ENCODE measurements around the gene GABRB2.

Gene GABRB2

GRCh38 chr5:161467703-161468102 lies 78.8 kb downstream of the GABRB2 start:
- Histone ChIP-seq H3K27me3 (ENCODE audit: control insufficient read depth, insufficient read depth, low read length) (no peaks in the 10 kb centered on the region), H3K9me3 (replicated peaks; ENCODE audit: low read length) (no peaks in the 10 kb centered on the region), H3K36me3 (ENCODE audit: insufficient read depth, low read length) (no peaks in the 10 kb centered on the region), H3K4me2 (ENCODE audit: low read length) (no peak overlapping the region), H3K4me3 (ENCODE audit: low read length) (no peak overlapping the region), H3K4me1 (ENCODE audit: control insufficient read depth, insufficient read depth, low read length) (no peaks in the 10 kb centered on the region), H3K9ac (ENCODE audit: low read depth, low read length) (no peak overlapping the region)

- H3K4me1 ChIP-seq (ENCODE audit: control insufficient read depth, insufficient read depth, low read length), result no peaks in the 10 kb centered on the region
- no peaks in the 10 kb centered on the region for H3K36me3 ChIP-seq (ENCODE audit: insufficient read depth, low read length)
- no peak overlapping the region for H3K9ac ChIP-seq (ENCODE audit: low read depth, low read length)
- no peak overlapping the region for H3K4me3 ChIP-seq (ENCODE audit: low read length)
- H3K9me3 ChIP-seq (replicated peaks; ENCODE audit: low read length), result no peaks in the 10 kb centered on the region
- no peak overlapping the region for H3K4me2 ChIP-seq (ENCODE audit: low read length)
- no peaks in the 10 kb centered on the region for H3K27me3 ChIP-seq (ENCODE audit: control insufficient read depth, insufficient read depth, low read length)
Measured at GRCh38 chr5:161460741-161461140, 85.8 kb downstream of the GABRB2 start.

DNA sequence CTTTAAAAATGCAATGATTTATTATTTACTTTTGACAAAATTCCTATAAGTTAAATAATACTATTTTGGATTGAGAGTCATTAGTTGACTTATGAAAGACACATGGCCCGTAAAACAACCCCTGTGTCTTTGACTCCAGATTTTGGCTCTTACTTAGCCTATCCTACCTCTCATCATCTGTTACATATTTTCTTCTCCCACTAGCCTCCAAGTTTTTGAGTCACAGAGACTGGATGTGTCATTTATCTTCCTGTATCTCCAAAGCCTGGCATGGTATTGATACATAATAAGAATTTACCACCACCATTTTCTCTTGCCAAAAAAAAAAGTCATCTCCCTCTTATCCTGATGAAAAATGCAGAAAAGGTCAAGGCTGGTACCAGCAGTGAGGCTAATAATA lies 99.9 kb downstream of the GABRB2 start:
- Histone ChIP-seq H3K4me1 (ENCODE audit: control insufficient read depth, insufficient read depth, low read length) (no peaks in the 10 kb centered on the region), H3K4me2 (ENCODE audit: low read length) (no peak overlapping the region), H3K36me3 (ENCODE audit: insufficient read depth, low read length) (no peaks in the 10 kb centered on the region), H3K4me3 (ENCODE audit: low read length) (no peak overlapping the region), H3K9me3 (replicated peaks; ENCODE audit: low read length) (peaks cover 2% of the 10 kb centered on the region), H3K27me3 (ENCODE audit: control insufficient read depth, insufficient read depth, low read length) (no peaks in the 10 kb centered on the region), H3K9ac (ENCODE audit: low read depth, low read length) (no peak overlapping the region)

DNA sequence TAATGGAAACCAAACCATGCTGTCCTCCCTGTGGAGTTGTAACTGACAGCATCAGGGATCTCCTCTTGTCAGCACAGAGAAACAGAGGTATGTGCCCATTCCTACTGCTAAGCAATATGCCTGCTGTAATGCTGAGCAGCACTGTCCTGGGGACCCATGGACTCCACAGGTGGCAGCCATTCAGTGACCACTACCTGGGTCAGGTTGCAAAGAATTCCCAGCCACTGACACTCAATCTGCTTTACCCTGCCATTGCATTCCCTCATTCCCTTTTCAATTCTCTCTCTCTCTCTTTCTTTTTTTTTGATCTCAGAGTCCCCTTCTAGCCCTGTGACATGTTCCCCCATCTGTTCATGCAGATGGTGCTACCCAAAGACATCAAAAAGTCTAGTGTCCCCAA lies 104.1 kb downstream of the GABRB2 start:
- no peaks in the 10 kb centered on the region for H3K36me3 ChIP-seq (ENCODE audit: insufficient read depth, low read length)
- H3K9ac ChIP-seq (ENCODE audit: low read depth, low read length), result no peak overlapping the region
- peaks cover 2% of the 10 kb centered on the region for H3K9me3 ChIP-seq (replicated peaks; ENCODE audit: low read length)
- H3K4me3 ChIP-seq (ENCODE audit: low read length), result no peak overlapping the region
- H3K4me2 ChIP-seq (ENCODE audit: low read length), result no peak overlapping the region
- H3K27me3 ChIP-seq (ENCODE audit: control insufficient read depth, insufficient read depth, low read length), result no peaks in the 10 kb centered on the region
- H3K4me1 ChIP-seq (ENCODE audit: control insufficient read depth, insufficient read depth, low read length), result no peaks in the 10 kb centered on the region

DNA sequence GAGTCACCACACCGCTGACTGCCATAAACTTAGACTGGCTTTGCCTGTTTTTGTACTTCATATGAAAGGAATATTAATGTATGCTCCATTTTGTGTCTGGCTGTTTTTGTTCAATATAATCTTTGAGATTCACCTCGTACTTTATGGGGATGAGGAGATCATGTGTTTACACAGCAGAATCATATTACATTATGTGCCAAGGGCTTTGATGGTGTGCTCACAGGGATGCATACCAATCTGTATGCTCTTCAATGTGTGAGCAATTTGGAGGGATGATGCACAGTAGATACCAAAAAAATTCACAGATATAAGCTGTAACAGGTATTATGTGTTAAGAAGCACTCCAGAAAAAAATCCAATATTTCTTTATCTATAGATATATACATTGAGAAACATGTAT lies 113.7 kb downstream of the GABRB2 start:
- no peaks in the 10 kb centered on the region for H3K9me3 ChIP-seq (replicated peaks; ENCODE audit: low read length)
- H3K4me2 ChIP-seq (ENCODE audit: low read length), result no peak overlapping the region
- H3K9ac ChIP-seq (ENCODE audit: low read depth, low read length), result no peak overlapping the region

GRCh38 chr5:161431963-161432362 lies 114.6 kb downstream of the GABRB2 start:
- Histone ChIP-seq H3K9me3 (replicated peaks; ENCODE audit: low read length) (no peaks in the 10 kb centered on the region), H3K4me3 (ENCODE audit: low read length) (no peak overlapping the region), H3K4me2 (ENCODE audit: low read length) (no peak overlapping the region), H3K9ac (ENCODE audit: low read depth, low read length) (no peak overlapping the region), H3K36me3 (ENCODE audit: insufficient read depth, low read length) (no peaks in the 10 kb centered on the region), H3K4me1 (ENCODE audit: control insufficient read depth, insufficient read depth, low read length) (no peaks in the 10 kb centered on the region), H3K27me3 (ENCODE audit: control insufficient read depth, insufficient read depth, low read length) (no peaks in the 10 kb centered on the region)

More for the DNA sequence above, 113.7 kb downstream of the GABRB2 start:
- Histone ChIP-seq H3K27me3 (ENCODE audit: control insufficient read depth, insufficient read depth, low read length) (no peaks in the 10 kb centered on the region), H3K4me3 (ENCODE audit: low read length) (no peak overlapping the region), H3K36me3 (ENCODE audit: insufficient read depth, low read length) (no peaks in the 10 kb centered on the region), H3K4me1 (ENCODE audit: control insufficient read depth, insufficient read depth, low read length) (no peaks in the 10 kb centered on the region)

- Histone ChIP-seq H3K27me3 (ENCODE audit: control insufficient read depth, insufficient read depth, low read length) (no peaks in the 10 kb centered on the region), H3K36me3 (ENCODE audit: insufficient read depth, low read length) (no peaks in the 10 kb centered on the region), H3K4me1 (ENCODE audit: control insufficient read depth, insufficient read depth, low read length) (no peaks in the 10 kb centered on the region)
Measured at GRCh38 chr5:161421067-161421466, 125.5 kb downstream of the GABRB2 start.

GRCh38 chr5:161420521-161420920 lies 126.0 kb downstream of the GABRB2 start:
- H3K4me1 ChIP-seq (ENCODE audit: control insufficient read depth, insufficient read depth, low read length), result no peaks in the 10 kb centered on the region
- no peak overlapping the region for H3K9ac ChIP-seq (ENCODE audit: low read depth, low read length)
- H3K4me2 ChIP-seq (ENCODE audit: low read length), result no peak overlapping the region
- H3K4me3 ChIP-seq (ENCODE audit: low read length), result no peak overlapping the region
- no peaks in the 10 kb centered on the region for H3K36me3 ChIP-seq (ENCODE audit: insufficient read depth, low read length)
- no peaks in the 10 kb centered on the region for H3K27me3 ChIP-seq (ENCODE audit: control insufficient read depth, insufficient read depth, low read length)
- no peaks in the 10 kb centered on the region for H3K9me3 ChIP-seq (replicated peaks; ENCODE audit: low read length)

More at GRCh38 chr5:161421067-161421466, 125.5 kb downstream of the GABRB2 start:
- H3K9me3 ChIP-seq (replicated peaks; ENCODE audit: low read length), result no peaks in the 10 kb centered on the region
- H3K4me2 ChIP-seq (ENCODE audit: low read length), result no peak overlapping the region
- no peak overlapping the region for H3K9ac ChIP-seq (ENCODE audit: low read depth, low read length)
- no peak overlapping the region for H3K4me3 ChIP-seq (ENCODE audit: low read length)

GRCh38 chr5:161414896-161415295 lies 131.6 kb downstream of the GABRB2 start:
- H3K4me1 ChIP-seq (ENCODE audit: control insufficient read depth, insufficient read depth, low read length), result no peaks in the 10 kb centered on the region
- H3K4me2 ChIP-seq (ENCODE audit: low read length), result no peak overlapping the region
- H3K36me3 ChIP-seq (ENCODE audit: insufficient read depth, low read length), result no peaks in the 10 kb centered on the region
- H3K9me3 ChIP-seq (replicated peaks; ENCODE audit: low read length), result no peaks in the 10 kb centered on the region
- H3K4me3 ChIP-seq (ENCODE audit: low read length), result no peak overlapping the region
- H3K27me3 ChIP-seq (ENCODE audit: control insufficient read depth, insufficient read depth, low read length), result no peaks in the 10 kb centered on the region
- no peak overlapping the region for H3K9ac ChIP-seq (ENCODE audit: low read depth, low read length)

- Histone ChIP-seq H3K9ac (ENCODE audit: low read depth, low read length) (no peak overlapping the region), H3K27me3 (ENCODE audit: control insufficient read depth, insufficient read depth, low read length) (no peaks in the 10 kb centered on the region), H3K4me2 (ENCODE audit: low read length) (no peak overlapping the region), H3K36me3 (ENCODE audit: insufficient read depth, low read length) (no peaks in the 10 kb centered on the region), H3K9me3 (replicated peaks; ENCODE audit: low read length) (no peaks in the 10 kb centered on the region), H3K4me1 (ENCODE audit: control insufficient read depth, insufficient read depth, low read length) (no peaks in the 10 kb centered on the region), H3K4me3 (ENCODE audit: low read length) (no peak overlapping the region)
Measured at GRCh38 chr5:161414037-161414436, 132.5 kb downstream of the GABRB2 start.

GRCh38 chr5:161412792-161413191 lies 133.7 kb downstream of the GABRB2 start:
- no peaks in the 10 kb centered on the region for H3K9me3 ChIP-seq (replicated peaks; ENCODE audit: low read length)
- H3K27me3 ChIP-seq (ENCODE audit: control insufficient read depth, insufficient read depth, low read length), result no peaks in the 10 kb centered on the region
- no peaks in the 10 kb centered on the region for H3K36me3 ChIP-seq (ENCODE audit: insufficient read depth, low read length)
- no peaks in the 10 kb centered on the region for H3K4me1 ChIP-seq (ENCODE audit: control insufficient read depth, insufficient read depth, low read length)
- no peak overlapping the region for H3K9ac ChIP-seq (ENCODE audit: low read depth, low read length)
- H3K4me2 ChIP-seq (ENCODE audit: low read length), result no peak overlapping the region
- H3K4me3 ChIP-seq (ENCODE audit: low read length), result no peak overlapping the region

DNA sequence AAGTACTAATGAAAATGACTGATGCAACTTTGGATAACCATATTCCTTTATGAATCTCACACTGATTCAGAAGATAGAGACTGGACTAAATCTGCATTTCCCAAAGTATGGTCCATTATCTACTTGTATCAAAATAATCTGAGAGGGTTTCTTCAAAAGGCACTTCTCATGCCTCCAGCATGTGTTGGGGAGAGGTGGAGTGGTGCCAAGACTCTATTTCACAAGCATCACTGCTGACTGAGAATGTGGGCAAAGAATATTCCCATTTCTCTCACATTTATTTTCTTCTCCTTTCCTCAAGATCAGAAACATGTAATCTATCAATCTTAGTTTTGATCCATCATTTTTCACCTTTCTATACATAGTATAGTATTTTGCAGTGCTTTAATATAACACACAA lies 135.4 kb downstream of the GABRB2 start:
- H3K4me3 ChIP-seq (ENCODE audit: low read length), result no peak overlapping the region
- H3K9me3 ChIP-seq (replicated peaks; ENCODE audit: low read length), result no peaks in the 10 kb centered on the region
- H3K27me3 ChIP-seq (ENCODE audit: control insufficient read depth, insufficient read depth, low read length), result no peaks in the 10 kb centered on the region
- H3K4me2 ChIP-seq (ENCODE audit: low read length), result no peak overlapping the region
- no peaks in the 10 kb centered on the region for H3K36me3 ChIP-seq (ENCODE audit: insufficient read depth, low read length)
- no peaks in the 10 kb centered on the region for H3K4me1 ChIP-seq (ENCODE audit: control insufficient read depth, insufficient read depth, low read length)
- H3K9ac ChIP-seq (ENCODE audit: low read depth, low read length), result no peak overlapping the region
